HG02938 (cell line): ENCODE results near the gene OR2L2.
"Not testable (repeated sequence)": the region's sequence is repeated elsewhere in the genome, so short reads cannot be mapped to it uniquely, and the experiment has no call there.

Experiments
- ATAC-seq: cut with Tn5 transposase; IDR thresholded peaks from one replicate; pipeline ENCODE4 v1.9.1; 2021; ENCODE audit warnings: mild to moderate bottlenecking, moderate library complexity; ENCODE audit not compliant: unreplicated experiment

The OR2L2 gene, protein sequence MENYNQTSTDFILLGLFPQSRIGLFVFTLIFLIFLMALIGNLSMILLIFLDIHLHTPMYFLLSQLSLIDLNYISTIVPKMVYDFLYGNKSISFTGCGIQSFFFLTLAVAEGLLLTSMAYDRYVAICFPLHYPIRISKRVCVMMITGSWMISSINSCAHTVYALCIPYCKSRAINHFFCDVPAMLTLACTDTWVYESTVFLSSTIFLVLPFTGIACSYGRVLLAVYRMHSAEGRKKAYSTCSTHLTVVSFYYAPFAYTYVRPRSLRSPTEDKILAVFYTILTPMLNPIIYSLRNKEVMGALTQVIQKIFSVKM

DNA sequence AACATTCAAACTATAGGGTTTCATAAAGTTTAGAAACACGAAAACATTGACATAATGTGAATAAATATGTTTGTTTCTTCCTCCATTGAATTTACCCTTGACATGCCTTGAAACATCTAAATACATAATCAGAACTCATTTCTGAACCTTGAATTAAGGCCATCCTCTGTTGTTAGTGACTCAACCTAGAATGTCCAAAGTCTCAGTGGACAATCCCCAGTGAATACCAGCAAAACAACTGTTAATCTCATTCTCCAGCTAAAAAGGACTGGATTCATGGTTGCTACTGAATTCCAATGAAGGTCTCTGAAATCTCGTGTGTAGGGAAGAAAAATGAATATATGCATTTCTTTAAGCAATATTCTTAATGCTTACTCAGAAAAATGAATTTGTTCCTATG lies at the start of gene OR2L2:
OR2L2 (plus strand) TSS at position 301 of the 400 bp plus-strand sequence. CDS start 8,198 bp downstream, outside the sequence.
- ATAC-seq, result no peak

DNA sequence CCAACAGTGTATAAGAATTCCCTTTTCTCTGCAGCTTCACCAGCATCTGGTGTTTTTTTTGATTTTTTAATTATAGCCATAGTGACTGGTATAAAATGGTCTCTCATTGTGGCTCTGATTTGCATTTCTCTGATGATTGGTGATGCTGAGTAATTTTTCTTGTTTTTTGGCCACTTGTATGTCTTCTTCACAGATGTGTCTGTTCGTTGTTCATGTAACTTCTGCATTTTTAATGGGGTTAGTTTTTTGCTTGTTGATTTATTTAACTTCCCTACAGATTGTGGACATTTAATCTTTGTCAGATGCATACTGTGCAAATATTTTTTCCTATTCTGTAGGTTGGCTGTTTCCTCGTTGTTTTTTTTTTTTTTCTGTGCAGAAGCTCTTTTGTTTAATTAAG lies 36.9 kb upstream of the OR2L2 start:
- no peak for ATAC-seq

DNA sequence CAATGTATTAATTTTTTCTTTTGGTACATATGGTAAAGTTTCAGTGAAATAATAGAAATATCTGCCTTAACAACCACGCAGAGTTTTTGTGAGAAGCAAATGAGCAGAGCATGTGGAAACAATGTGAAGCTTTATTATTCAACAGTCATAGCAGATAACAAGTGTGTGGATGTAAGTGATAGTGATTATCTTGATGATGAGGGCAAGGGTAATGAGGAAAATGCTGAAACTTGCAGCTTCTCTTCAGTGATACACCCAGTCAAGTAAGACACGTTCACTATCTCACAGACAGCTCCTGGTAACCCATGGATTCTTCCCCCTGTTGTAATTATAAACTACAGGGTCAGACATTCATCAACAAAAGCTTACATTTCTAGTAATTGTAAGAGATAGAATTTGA lies 31.1 kb upstream of the OR2L2 start:
- no peak for ATAC-seq

- ATAC-seq, result no peak
Observed at GRCh38 chr1:248000169-248000568, 29.7 kb upstream of the OR2L2 start.

DNA sequence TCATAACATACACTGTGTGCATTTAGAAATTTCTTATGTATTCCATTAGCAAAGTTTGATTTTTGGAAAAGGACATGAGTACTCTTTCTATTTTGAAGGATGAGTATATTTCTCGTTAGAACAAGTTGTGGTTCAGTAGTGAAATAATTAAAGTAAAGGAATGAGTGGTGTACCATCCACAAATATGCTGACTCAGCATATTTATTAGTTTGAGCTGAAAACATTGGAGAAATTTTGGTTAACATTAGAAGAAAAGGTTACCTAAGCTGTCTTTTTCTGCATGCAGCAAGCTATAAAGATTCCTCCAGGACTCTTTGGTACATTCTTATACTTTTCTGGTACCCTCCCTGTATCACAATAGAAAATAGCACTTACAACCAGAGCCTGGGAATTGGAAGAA lies 22.1 kb upstream of the OR2L2 start:
- ATAC-seq, result no peak

DNA sequence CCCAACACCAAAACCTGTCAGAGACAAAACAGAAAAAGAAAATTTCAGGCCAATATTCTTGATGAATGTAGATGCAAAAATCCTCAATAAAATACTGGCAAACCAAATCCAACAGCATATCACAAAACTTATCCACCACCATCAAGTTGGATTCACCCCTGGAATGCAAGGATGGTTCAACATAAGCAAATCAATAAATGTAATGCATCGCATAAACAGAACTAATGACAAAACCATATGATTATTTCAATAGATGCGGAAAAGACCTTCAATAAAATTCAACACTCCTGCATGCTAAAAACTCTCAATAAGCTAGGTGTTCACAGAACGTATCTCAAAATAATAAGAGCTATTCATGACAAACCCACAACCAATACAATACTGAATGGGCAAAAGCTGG lies 20.2 kb upstream of the OR2L2 start:
- no peak for ATAC-seq

- ATAC-seq, result no peak
Observed at GRCh38 chr1:248013229-248013710, 16.6 kb upstream of the OR2L2 start, which contains the start of gene OR2L5. Gene OR2L5 (plus strand): TSS chr1:248013660. CDS start chr1:248021948, 8,288 bp downstream.

GRCh38 chr1:248015803-248016202 lies 14.1 kb upstream of the OR2L2 start:
- ATAC-seq, result no peak

- no peak for ATAC-seq
Observed at GRCh38 chr1:248045209-248045608, 15.3 kb downstream of the OR2L2 start.

DNA sequence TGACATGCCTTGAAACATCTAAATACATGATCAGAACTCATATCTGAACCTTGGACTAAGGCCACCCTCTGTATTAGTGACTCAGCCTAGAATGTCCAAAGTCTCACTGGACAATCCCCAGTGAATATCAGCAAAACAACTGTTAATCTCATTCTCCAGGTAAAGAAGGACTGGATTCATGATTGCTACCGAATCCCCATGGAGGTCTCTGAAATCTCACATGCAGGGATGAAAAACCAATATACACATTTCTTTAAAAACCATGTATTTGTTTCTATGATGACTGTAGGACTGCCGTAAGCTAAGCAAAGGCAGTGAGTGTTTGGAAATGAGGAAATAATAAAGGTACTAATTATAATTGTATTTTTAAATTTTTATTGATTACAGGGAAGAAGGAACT lies 16.7 kb downstream of the OR2L2 start, which contains the start of gene OR2L3:
OR2L3 (plus strand) TSS at position 301 of the 400 bp plus-strand sequence. CDS start 13,846 bp downstream, outside the sequence.
- no peak for ATAC-seq

DNA sequence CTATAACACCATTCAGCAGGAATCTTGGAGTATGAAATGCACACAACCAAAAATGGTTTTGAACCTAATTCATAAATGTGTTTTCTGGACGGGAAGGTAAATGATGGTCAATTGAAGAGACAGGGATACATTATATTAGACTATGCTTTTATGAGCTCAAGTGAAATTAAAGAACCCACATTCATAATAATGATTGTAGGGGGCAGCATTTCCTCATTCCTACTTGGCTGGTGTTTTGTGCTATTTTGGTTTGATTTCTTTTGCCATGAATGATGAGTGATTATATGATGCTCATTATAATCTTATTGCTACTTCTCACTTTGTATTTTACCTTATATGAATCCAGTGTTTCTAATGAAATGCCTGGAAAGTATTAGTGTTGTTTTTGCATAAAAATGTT lies 17.1 kb downstream of the OR2L2 start:
- no peak for ATAC-seq

DNA sequence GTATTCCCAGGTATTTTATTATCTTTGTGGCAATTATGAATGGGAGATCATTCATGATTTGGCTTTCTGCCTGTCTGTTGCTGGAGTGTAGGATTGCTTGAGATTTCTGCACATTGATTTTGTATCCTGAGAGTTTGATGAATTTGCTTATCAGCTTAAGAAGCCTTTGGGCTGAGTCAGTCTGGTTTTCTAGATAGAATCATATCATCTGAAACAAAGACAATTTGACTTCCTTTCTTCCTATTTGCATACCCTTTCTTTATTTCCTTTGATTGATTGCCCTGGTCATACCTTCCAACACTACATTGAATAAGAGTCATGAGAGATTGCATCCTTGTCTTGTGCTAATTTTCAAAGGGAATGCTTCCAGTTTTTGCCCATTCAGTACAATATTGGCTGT lies 24.8 kb downstream of the OR2L2 start:
- ATAC-seq, result no peak

DNA sequence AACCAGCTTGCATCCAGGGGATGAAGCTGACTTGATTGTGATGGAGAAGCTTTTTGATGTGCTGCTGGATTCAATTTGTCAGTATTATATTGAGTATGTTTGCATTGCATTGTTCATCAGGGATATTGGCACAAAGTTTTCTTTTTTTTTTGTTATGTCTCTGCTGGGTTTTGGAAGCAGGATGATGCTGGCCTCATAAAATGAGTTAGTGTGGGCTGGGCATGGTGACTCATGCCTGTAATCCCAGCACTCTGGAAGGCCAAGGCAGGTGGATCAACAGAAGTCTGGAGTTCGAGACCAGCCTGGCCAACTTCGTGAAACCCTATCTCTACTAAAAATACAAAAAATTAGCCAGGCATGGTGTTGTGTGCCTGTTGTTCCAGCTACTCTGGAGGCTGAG lies 25.4 kb downstream of the OR2L2 start:
- ATAC-seq, result no peak

GRCh38 chr1:248065071-248065470 lies 35.2 kb downstream of the OR2L2 start:
- no peak for ATAC-seq

GRCh38 chr1:248065604-248066003 lies 35.7 kb downstream of the OR2L2 start:
- ATAC-seq, result no peak

DNA sequence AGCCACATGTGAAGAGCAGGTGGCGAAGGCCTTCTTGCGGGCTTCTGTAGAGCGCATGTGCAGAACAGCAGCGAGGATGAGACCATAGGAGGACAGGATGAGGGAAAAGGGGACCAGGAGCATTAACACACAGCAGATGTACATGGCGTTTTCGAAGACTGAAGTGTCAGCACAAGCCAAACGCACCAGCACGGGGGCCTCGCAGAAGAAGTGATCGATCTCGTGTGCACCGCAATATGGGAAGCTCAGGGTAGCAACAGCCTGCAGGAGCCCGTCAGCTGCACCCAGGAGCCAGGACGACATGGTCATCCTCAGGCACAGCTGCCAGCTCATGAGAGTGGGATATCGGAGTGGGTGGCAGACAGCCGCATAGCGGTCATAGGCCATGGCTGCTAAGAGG lies 54.0 kb downstream of the OR2L2 start:
- ATAC-seq, result not testable (repeated sequence)
